Measurements from ENCODE around the gene VTI1A.

DNA sequence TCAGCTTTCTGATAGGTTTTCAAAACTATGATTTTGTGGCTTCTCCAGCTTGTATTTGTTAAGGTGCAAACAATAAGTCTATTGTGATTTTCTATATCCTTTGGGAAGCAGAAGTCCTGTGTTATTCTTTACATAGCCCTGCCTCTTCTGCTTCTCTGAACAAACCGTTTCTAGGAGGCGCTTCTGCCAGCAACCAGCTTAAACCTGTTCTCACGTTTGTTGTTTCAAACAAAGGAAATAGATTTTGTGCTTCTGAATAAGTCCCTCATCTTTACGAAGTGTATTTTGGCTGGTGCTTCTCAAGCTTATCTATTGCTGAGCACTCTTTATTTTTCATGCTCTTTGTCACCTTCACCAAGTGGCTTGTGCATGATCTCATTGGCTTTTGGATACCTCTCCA is 61.0 kb downstream of the VTI1A start:
- TF ChIP-seq CTCF (IDR thresholded peaks at IDR 0.05) (no peak), POLR2A (IDR thresholded peaks at IDR 0.05) (no peak)

Data from esophagus squamous epithelium (tissue), 4 donors.